G401 (cell line): Measurements from ENCODE around the gene KRT80. TPM values are rescaled to one million over a fixed set of nuclear protein-coding genes. Genes with fewer than 3 reads are reported as not detected.

Source experiments
- DNase-seq: peaks from one replicate; pipeline ENCODE4 v3.0.0-alpha.2; 2015; ENCODE audit warnings: low spot score
- in situ Hi-C: cut with HindIII; loops from 2 replicates; pipeline ENCODE4 v1.10.0; 2016; ENCODE audit warnings: low sequenced_read_pairs, mixed read lengths
- total RNA-seq: library from RNA; depleted of rRNA; stranded (reverse); fragments of >200 nt; shearing (Covaris generic); gene quantifications from 2 replicates; pipeline ENCODE4 v1.2.3, GENCODE V29; 2014

KRT80 gene
- total RNA-seq, 1 experiment from 2014 or later = 0.44 TPM

- in situ Hi-C loops = no loop called here
- no peak for DNase-seq
Measured at GRCh38 chr12:52147367-52147963, 44.3 kb downstream of the KRT80 start.

- DNase-seq = no peak
- in situ Hi-C loops = no loop called here
Measured at GRCh38 chr12:52146822-52147366, 44.9 kb downstream of the KRT80 start.

- in situ Hi-C loops = no loop called here
- DNase-seq = no peak
Measured at GRCh38 chr12:52146089-52146821, 45.6 kb downstream of the KRT80 start.

GRCh38 chr12:52145228-52146088 lies 46.4 kb downstream of the KRT80 start:
- no peak for DNase-seq
- in situ Hi-C loops = no loop called here

- in situ Hi-C loops = no loop called here
- no peak for DNase-seq
Measured at GRCh38 chr12:52144512-52145227, 47.1 kb downstream of the KRT80 start.

GRCh38 chr12:52142431-52142830 lies 49.4 kb downstream of the KRT80 start:
- in situ Hi-C loops = no loop called here
- no peak for DNase-seq

- in situ Hi-C loops = no loop called here
- no peak for DNase-seq
Measured at GRCh38 chr12:52141875-52142274, 49.9 kb downstream of the KRT80 start.

GRCh38 chr12:52141306-52141705 lies 50.5 kb downstream of the KRT80 start:
- DNase-seq = no peak
- in situ Hi-C loops = no loop called here

- DNase-seq = peak; percentile 37
- in situ Hi-C loops = no loop called here
Measured at GRCh38 chr12:52139579-52140062, 52.2 kb downstream of the KRT80 start.

- in situ Hi-C loops = no loop called here
- DNase-seq = no peak
Measured at GRCh38 chr12:52139147-52139546, 52.7 kb downstream of the KRT80 start.

- no peak for DNase-seq
- in situ Hi-C loops = no loop called here
Measured at GRCh38 chr12:52137746-52138145, 54.1 kb downstream of the KRT80 start.

GRCh38 chr12:52132754-52133161 lies 59.1 kb downstream of the KRT80 start:
- in situ Hi-C loops = no loop called here
- no peak for DNase-seq

GRCh38 chr12:52130711-52131110 lies 61.1 kb downstream of the KRT80 start:
- DNase-seq = peak; percentile 6
- in situ Hi-C loops = no loop called here

- in situ Hi-C loops = no loop called here
- no peak for DNase-seq
Measured at GRCh38 chr12:52127683-52128450, 63.9 kb downstream of the KRT80 start.

- in situ Hi-C loops = no loop called here
- DNase-seq = no peak
Measured at GRCh38 chr12:52126605-52127578, 64.9 kb downstream of the KRT80 start.

- DNase-seq = no peak
- in situ Hi-C loops = no loop called here
Measured at GRCh38 chr12:52126050-52126604, 65.7 kb downstream of the KRT80 start.

GRCh38 chr12:52125476-52125900 lies 66.3 kb downstream of the KRT80 start:
- in situ Hi-C loops = no loop called here
- DNase-seq = no peak
